Measurements from ENCODE around the gene RPAP3. TPM values are rescaled to one million over a fixed set of nuclear protein-coding genes. Genes with fewer than 3 reads are reported as not detected.
A peak's percentile ranks its signal among the peaks of the same experiment; 100 is the strongest.

The RPAP3 gene, protein sequence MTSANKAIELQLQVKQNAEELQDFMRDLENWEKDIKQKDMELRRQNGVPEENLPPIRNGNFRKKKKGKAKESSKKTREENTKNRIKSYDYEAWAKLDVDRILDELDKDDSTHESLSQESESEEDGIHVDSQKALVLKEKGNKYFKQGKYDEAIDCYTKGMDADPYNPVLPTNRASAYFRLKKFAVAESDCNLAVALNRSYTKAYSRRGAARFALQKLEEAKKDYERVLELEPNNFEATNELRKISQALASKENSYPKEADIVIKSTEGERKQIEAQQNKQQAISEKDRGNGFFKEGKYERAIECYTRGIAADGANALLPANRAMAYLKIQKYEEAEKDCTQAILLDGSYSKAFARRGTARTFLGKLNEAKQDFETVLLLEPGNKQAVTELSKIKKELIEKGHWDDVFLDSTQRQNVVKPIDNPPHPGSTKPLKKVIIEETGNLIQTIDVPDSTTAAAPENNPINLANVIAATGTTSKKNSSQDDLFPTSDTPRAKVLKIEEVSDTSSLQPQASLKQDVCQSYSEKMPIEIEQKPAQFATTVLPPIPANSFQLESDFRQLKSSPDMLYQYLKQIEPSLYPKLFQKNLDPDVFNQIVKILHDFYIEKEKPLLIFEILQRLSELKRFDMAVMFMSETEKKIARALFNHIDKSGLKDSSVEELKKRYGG
- total RNA-seq: 10 to 100 TPM; 22.7 to 23.5 TPM
- total RNA-seq: 25.9 to 48.2 reads per million in 2 donors

DNA sequence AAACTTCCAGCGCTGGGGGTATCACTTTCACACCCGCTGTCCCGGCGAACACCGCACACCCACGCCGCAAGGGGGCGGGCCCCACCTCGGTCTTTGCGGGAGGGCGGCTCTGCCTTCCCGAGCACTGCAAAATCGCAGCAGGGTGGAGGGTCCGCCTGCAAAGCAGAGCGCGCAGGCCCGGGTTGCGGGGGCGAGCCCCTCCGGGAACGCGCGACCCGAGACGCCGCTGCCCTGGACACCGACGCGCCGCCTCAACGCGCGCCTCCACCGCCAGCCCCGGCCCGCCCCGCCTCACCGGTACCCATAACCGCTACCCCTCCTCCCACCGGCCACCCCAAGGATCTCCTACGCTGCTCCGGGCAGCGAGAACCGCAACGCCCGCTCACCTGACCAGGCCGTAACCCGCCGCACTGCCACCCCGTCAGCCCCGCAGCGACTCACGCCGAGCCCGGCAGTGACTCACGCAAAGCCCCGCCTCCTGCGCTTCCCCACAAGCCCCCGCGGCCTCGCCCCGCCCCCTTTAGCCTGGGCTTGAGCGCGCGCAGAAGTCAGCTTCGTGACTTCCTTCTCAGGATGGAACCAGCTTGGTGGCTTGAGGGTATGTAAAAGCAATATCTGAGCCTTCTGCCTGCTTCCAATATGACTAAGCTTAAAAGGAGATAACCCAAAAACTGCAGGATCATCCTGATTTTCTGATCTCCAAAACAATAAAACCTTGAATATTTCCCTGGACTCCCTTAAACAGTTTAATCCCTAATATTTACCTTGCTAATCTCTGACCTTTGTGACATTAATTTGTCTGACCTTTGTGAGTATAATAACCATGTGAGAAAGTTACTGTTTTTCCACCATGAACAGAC lies at the start of gene RPAP3:
Gene RPAP3, minus strand, starts transcription at position 465 of the 860 bp plus-strand sequence. CDS start 3,190 bp downstream, outside the sequence.
- Mint-ChIP-seq H3K27ac (peak within 1 kb of the TSS; percentile 98), H3K36me3 (ENCODE audit: low read depth) (peaks cover 6% of the 10 kb centered on the region), H3K4me3 (peak within 1 kb of the TSS; percentile 99), H3K4me1 (peaks cover 47% of the 10 kb centered on the region), H3K27me3 (no peaks in the 10 kb centered on the region)
- DNase-seq: peak; percentile 94 to 96 (median 96)
- no peaks in the 10 kb centered on the region for H3K9me3 ChIP-seq (ENCODE audit: control insufficient read depth, low read length, poor library complexity, severe bottlenecking)
- ATAC-seq: peak; percentile 97

DNA sequence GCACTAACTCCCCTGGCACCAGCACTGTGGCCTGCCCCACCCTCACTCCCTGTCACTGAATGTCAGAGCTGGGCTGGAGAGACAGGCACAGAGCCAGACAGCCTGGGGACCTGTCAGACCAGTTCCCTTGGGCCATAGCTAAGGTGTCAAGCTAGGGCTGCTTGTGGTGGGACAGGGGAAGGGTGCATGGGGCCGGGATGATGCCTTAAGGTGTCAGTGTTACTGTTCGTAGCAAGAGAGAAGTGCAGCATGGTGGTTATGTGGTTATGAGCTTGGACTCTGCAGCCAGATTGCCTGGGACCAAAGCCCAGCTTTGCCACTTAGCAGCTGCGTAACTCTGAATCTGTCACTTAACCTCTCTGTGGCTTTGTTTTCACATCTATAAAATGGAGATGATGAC lies 49.1 kb upstream of the RPAP3 start:
- DNase-seq (no peak), ATAC-seq (no peak)
- no peaks in the 10 kb centered on the region for H3K9me3 ChIP-seq (ENCODE audit: control insufficient read depth, low read length, poor library complexity, severe bottlenecking)
- peak overlapping the region; percentile 92 for H3K27ac Mint-ChIP-seq
- H3K4me1 Mint-ChIP-seq: peaks cover 28% of the 10 kb centered on the region
- no peaks in the 10 kb centered on the region for H3K27me3 Mint-ChIP-seq
- no peak overlapping the region for H3K4me3 Mint-ChIP-seq
- H3K36me3 Mint-ChIP-seq (ENCODE audit: low read depth): no peaks in the 10 kb centered on the region

- no peaks in the 10 kb centered on the region for H3K36me3 Mint-ChIP-seq (ENCODE audit: low read depth)
- ATAC-seq (no peak), DNase-seq (no peak)
- no peaks in the 10 kb centered on the region for H3K27me3 Mint-ChIP-seq
- no peak overlapping the region for H3K4me3 Mint-ChIP-seq
- H3K4me1 Mint-ChIP-seq: peaks cover 27% of the 10 kb centered on the region
- H3K27ac Mint-ChIP-seq: peak overlapping the region; percentile 37
- H3K9me3 ChIP-seq (ENCODE audit: control insufficient read depth, low read length, poor library complexity, severe bottlenecking): no peaks in the 10 kb centered on the region
Observed at GRCh38 chr12:47754126-47754525, 48.3 kb upstream of the RPAP3 start.

GRCh38 chr12:47753021-47754001 lies 47.5 kb upstream of the RPAP3 start:
- H3K27ac Mint-ChIP-seq: no peak overlapping the region
- no peak overlapping the region for H3K4me3 Mint-ChIP-seq
- no peaks in the 10 kb centered on the region for H3K36me3 Mint-ChIP-seq (ENCODE audit: low read depth)
- H3K4me1 Mint-ChIP-seq: peaks cover 24% of the 10 kb centered on the region
- no peak for ATAC-seq
- no peaks in the 10 kb centered on the region for H3K27me3 Mint-ChIP-seq
- DNase-seq: no peak
- H3K9me3 ChIP-seq (ENCODE audit: control insufficient read depth, low read length, poor library complexity, severe bottlenecking): no peaks in the 10 kb centered on the region

GRCh38 chr12:47752552-47752951 lies 46.7 kb upstream of the RPAP3 start:
- Mint-ChIP-seq H3K27ac (no peak overlapping the region), H3K36me3 (ENCODE audit: low read depth) (no peaks in the 10 kb centered on the region), H3K4me3 (no peak overlapping the region), H3K4me1 (peaks cover 24% of the 10 kb centered on the region), H3K27me3 (no peaks in the 10 kb centered on the region)
- ATAC-seq: no peak
- no peaks in the 10 kb centered on the region for H3K9me3 ChIP-seq (ENCODE audit: control insufficient read depth, low read length, poor library complexity, severe bottlenecking)
- DNase-seq: no peak

DNA sequence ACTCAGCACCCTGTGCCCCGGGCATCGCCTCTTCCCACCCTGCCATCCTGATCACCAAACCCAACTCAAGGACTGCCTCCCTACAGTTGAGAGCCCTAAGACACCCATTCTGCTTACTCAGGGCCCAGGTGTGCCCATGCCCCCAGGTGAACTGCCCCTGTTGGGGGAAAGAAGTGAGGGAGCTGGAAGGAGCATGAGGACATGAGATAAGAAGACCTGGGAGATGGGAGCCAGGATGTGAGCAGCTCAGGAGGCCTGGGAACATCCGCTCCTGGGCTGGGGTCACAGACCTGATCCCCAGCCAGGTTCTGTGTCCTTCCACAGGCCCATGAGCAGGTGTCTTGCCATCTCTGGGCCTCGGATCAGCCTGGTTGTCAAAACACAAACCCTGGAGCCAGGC lies 46.3 kb upstream of the RPAP3 start:
- no peaks in the 10 kb centered on the region for H3K27me3 Mint-ChIP-seq
- ATAC-seq: no peak
- DNase-seq: no peak

GRCh38 chr12:47751561-47751960 lies 45.7 kb upstream of the RPAP3 start:
- H3K27ac Mint-ChIP-seq: no peak overlapping the region
- no peaks in the 10 kb centered on the region for H3K36me3 Mint-ChIP-seq (ENCODE audit: low read depth)
- no peak for DNase-seq
- no peaks in the 10 kb centered on the region for H3K9me3 ChIP-seq (ENCODE audit: control insufficient read depth, low read length, poor library complexity, severe bottlenecking)
- H3K4me3 Mint-ChIP-seq: no peak overlapping the region
- no peak for ATAC-seq
- peaks cover under 1% of the 10 kb centered on the region for H3K27me3 Mint-ChIP-seq
- peaks cover 19% of the 10 kb centered on the region for H3K4me1 Mint-ChIP-seq

More for the DNA sequence above, 46.3 kb upstream of the RPAP3 start:
- Mint-ChIP-seq H3K4me3 (no peak overlapping the region), H3K4me1 (peaks cover 20% of the 10 kb centered on the region), H3K36me3 (ENCODE audit: low read depth) (no peaks in the 10 kb centered on the region), H3K27ac (no peak overlapping the region)
- no peaks in the 10 kb centered on the region for H3K9me3 ChIP-seq (ENCODE audit: control insufficient read depth, low read length, poor library complexity, severe bottlenecking)

- Mint-ChIP-seq H3K36me3 (ENCODE audit: low read depth) (no peaks in the 10 kb centered on the region), H3K27me3 (peaks cover 4% of the 10 kb centered on the region), H3K4me3 (no peak overlapping the region), H3K4me1 (peaks cover 17% of the 10 kb centered on the region), H3K27ac (no peak overlapping the region)
- ATAC-seq (no peak), DNase-seq (no peak)
- no peaks in the 10 kb centered on the region for H3K9me3 ChIP-seq (ENCODE audit: control insufficient read depth, low read length, poor library complexity, severe bottlenecking)
Observed at GRCh38 chr12:47750916-47751470, 45.2 kb upstream of the RPAP3 start.

- Mint-ChIP-seq H3K27ac (no peak overlapping the region), H3K36me3 (ENCODE audit: low read depth) (no peaks in the 10 kb centered on the region), H3K4me3 (no peak overlapping the region), H3K27me3 (peaks cover 4% of the 10 kb centered on the region), H3K4me1 (peaks cover 10% of the 10 kb centered on the region)
- DNase-seq: no peak
- ATAC-seq: no peak
- H3K9me3 ChIP-seq (ENCODE audit: control insufficient read depth, low read length, poor library complexity, severe bottlenecking): no peaks in the 10 kb centered on the region
Observed at GRCh38 chr12:47750229-47750798, 44.5 kb upstream of the RPAP3 start.

DNA sequence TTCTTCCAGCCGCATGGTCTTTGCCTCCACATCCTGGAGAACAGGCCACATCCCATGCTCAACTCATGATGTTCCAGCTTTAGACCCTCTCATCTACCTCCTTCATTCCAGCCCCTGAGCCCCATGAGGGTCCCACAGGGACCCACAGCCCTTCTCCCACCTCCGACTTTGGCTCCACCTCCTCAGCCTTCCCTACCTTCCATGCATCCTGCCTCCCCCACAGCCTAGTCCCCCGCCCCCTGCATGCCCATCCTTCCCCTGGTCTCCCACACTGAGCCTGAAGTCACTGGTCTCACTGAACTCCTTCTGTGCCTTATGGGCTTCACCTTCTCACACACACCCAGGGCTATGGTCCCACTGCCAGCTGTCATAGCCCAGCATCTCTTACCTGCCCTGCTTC lies 43.1 kb upstream of the RPAP3 start:
- H3K27me3 Mint-ChIP-seq: peaks cover 11% of the 10 kb centered on the region
- H3K9me3 ChIP-seq (ENCODE audit: control insufficient read depth, low read length, poor library complexity, severe bottlenecking): no peaks in the 10 kb centered on the region
- H3K36me3 Mint-ChIP-seq (ENCODE audit: low read depth): no peaks in the 10 kb centered on the region
- DNase-seq: no peak
- ATAC-seq: no peak
- peaks cover 11% of the 10 kb centered on the region for H3K4me1 Mint-ChIP-seq
- no peak overlapping the region for H3K27ac Mint-ChIP-seq
- H3K4me3 Mint-ChIP-seq: no peak overlapping the region

DNA sequence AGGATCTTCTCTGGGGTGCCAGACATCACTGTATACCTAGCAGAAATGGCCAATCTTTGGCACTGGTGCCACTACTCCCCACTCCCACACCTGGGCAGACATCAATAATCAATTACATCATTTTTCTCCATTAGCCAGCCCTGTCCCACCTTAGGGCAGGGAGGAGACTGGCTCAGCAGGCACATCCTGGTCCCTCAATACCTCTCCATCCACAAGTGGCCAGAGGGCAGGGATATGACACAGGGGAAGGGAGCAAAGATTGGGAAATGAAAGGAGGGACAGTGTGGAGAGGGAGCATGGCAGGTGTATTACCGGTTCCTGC lies 42.6 kb upstream of the RPAP3 start:
- no peak for ATAC-seq
- Mint-ChIP-seq H3K4me1 (peaks cover 11% of the 10 kb centered on the region), H3K27ac (no peak overlapping the region), H3K27me3 (peaks cover 11% of the 10 kb centered on the region), H3K36me3 (ENCODE audit: low read depth) (no peaks in the 10 kb centered on the region), H3K4me3 (no peak overlapping the region)
- DNase-seq: no peak
- no peaks in the 10 kb centered on the region for H3K9me3 ChIP-seq (ENCODE audit: control insufficient read depth, low read length, poor library complexity, severe bottlenecking)

Measured in T-helper 17 cell (primary cell).